Activated CD8-positive, alpha-beta memory T cell treated with anti-CD3 and anti-CD28 coated beads, Interleukin-2, amount 50 U/mL, for 48 hours (primary cell): ENCODE data around the gene BSG.
A peak's percentile ranks its signal among the peaks of the same experiment; 100 is the strongest.

Experiments used
- DNase-seq: peaks from one replicate; pipeline ENCODE4 v3.0.0-alpha.2; 2020

The BSG gene

DNA sequence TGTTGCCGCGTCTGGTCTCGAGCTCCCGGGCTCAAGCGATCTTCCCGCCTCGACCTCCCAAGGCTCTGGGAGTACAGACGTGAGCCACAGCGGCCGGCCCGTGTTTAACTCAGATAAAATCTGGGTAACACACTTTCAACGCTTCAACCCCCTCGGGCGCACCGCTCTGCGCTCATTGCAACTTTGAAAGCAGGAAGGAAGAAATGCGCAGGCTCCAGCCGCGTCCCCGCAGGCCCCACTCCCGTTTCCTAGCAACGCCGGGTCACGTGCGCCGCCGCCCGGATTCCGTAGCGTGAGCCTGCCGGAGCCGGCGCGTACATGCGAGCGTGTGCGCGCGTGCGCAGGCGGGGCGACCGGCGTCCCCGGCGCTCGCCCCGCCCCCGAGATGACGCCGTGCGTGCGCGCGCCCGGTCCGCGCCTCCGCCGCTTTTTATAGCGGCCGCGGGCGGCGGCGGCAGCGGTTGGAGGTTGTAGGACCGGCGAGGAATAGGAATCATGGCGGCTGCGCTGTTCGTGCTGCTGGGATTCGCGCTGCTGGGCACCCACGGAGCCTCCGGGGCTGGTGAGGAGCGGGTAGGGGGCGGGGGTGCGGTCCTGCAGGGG is at the start of gene BSG:
BSG (plus strand) TSS at position 457 of the 603 bp plus-strand sequence; CDS start at position 496, 39 bp downstream.
- peak; percentile 99 for DNase-seq

GRCh38 chr19:522726-523125 is 49.7 kb upstream of the BSG start:
- DNase-seq, result no peak

GRCh38 chr19:524062-524674 is 48.2 kb upstream of the BSG start:
- DNase-seq, result no peak

- no peak for DNase-seq
These were observed 47.4 kb upstream of the BSG start for GRCh38 chr19:525029-525428.

- DNase-seq, result no peak
These were observed 46.5 kb upstream of the BSG start for GRCh38 chr19:525857-526419.

- no peak for DNase-seq
These were observed 42.0 kb upstream of the BSG start for GRCh38 chr19:530134-531008.

GRCh38 chr19:531009-531752 is 41.2 kb upstream of the BSG start:
- DNase-seq, result peak; percentile 97

GRCh38 chr19:531753-532560 is 40.4 kb upstream of the BSG start, which contains the start of gene CDC34:
CDC34 (plus strand) TSS chr19:531760; CDS start chr19:531932, 172 bp downstream.
- DNase-seq, result no peak

DNA sequence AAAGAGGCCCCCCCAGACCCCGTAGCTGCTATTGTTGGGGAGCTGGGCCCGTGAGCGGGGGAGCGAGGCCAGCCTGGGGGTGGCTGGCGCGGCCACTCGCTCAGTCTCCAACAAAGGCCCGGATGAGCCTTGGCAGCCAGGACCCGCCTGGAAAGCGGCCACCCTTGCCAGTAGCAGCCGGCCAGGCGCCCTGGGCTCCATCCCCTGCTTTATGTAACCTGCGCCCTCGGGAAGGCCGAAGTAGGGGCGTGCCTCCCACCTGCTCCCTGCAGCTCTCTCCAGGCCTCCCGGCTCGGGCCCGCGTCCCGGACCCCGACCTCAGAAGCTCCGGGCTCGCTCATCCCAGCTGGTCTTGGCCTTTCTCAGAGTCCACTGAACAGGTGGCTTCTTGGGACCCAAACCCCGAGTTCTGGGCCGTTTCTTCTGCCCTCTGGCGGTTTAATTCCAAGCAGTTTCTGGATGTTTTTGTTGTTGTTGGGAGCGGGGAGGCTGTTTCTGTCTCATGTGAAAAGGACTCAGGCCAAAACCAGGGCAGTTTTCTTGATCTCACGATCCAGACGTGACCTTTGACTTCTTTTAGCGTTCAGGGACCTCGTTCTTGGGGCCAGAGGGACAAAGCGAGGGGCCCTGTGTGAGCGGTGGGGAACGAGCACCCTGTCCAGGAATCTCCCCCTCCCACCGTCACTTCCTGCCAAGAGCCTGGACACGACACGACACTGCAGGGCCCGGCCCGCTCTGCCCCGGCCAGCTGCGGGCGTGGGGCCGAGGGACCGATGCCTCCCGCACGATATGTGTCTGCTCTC is 39.6 kb upstream of the BSG start:
- no peak for DNase-seq

- no peak for DNase-seq
These were observed 38.9 kb upstream of the BSG start for GRCh38 chr19:533364-534058.

GRCh38 chr19:534088-534487 is 38.3 kb upstream of the BSG start:
- no peak for DNase-seq

DNA sequence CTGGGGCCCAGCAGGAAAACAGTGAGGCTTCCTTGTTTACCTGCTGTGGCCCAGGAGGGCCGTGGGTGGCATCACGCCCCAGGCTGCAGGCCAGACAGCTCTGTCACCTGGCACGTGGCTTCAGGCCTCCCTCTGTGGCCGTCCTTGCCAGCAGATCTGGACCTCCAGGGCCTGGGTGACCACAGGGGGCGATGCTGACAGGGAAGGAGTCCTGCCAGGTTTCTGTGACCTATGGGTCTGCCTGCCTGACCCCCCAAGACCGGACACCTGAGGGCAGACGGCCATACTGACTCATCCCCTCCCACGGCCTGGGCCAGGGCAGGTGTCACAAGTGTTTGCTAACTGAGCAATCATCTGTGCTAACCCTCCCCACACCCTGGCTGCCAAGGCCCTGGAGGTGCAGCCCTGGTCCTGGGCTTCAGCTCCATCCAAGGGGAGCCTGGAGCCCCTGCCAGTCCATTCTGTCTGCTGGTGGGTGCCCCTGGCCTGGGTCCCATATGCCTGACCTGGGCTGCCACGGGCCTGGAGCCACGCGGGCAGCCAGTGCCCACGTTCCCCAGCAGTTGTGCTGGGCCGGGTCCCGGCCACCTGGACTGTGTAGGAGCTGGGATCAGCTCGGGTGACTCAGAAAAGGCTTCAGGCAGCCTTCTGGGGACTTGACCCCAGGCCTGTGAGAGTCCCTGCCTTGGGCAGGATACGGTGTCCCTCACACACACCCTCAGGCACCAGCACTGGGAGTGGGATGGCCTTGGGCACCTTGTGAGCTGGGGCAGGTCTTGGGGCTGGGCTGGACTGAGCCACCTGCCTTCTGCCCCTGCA is 37.2 kb upstream of the BSG start:
- DNase-seq, result no peak

DNA sequence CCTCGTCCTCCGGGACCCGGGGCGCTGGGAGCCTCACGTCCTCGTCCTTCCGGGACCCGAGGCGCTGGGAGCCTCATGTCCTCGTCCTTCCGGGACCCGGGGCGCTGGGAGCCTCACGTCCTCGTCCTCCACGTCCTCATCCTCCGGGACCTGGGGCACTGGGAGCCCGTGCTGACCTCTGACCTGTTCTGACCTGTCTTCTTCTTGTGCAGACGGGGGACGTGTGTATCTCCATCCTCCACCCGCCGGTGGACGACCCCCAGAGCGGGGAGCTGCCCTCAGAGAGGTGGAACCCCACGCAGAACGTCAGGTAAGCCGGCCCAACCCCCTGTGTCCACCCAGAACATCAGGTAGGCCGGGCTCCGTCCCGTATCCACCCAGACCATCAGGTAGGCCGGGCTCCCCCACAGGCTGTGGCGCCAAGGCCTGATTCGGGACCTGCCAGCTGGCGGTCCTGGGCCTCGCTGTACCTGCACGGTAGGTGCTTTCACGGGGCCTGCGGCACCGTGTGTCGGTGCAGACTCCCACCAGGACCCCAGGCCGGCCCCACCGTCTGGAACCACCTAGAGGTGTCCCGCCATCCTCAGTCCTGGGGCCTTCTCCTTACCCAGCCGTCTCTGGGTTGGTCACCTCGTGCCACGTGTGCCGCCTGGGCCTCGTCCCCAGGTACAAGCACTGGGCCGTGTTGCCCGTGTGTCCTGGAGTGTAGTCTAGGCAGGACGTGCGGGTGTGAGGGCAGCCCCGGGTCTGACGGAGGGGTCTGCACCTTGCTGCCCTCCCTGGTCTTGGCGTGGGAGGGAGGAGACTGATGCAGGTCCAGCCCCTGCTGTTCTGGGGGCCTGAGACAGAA is 36.1 kb upstream of the BSG start:
- DNase-seq, result no peak

- DNase-seq, result no peak
These were observed 35.5 kb upstream of the BSG start for GRCh38 chr19:536881-537404.

- DNase-seq, result no peak
These were observed 33.6 kb upstream of the BSG start for GRCh38 chr19:538641-539428.

GRCh38 chr19:539429-540030 is 32.9 kb upstream of the BSG start:
- DNase-seq, result no peak
